Peyer's patch (tissue), 4 donors: ENCODE results near the gene KIRREL3.

Experiments used
- POLR2A ChIP-seq, 2 donors: fragments of 450-650 bp; IDR thresholded peaks; one replicate each; pipeline ENCODE4 v1.5.1; 2017; ENCODE audit warnings: antibody characterized with exemption in 2 of 2, mild to moderate bottlenecking in 2 of 2, moderate library complexity in 2 of 2
- TF ChIP-seq, protein P1 (sequence below), 6 experiments: fragments of 450-650 bp in 4 of 6; fragments of 200-600 bp in 2 of 6; sonication (generic) in 1 of 6; IDR thresholded peaks; one replicate each; pipeline ENCODE4 v1.5.1; 2017 to 2019; ENCODE audit warnings: antibody characterized with exemption in 6 of 6, mild to moderate bottlenecking in 3 of 6, moderate library complexity in 1 of 6

DNA sequence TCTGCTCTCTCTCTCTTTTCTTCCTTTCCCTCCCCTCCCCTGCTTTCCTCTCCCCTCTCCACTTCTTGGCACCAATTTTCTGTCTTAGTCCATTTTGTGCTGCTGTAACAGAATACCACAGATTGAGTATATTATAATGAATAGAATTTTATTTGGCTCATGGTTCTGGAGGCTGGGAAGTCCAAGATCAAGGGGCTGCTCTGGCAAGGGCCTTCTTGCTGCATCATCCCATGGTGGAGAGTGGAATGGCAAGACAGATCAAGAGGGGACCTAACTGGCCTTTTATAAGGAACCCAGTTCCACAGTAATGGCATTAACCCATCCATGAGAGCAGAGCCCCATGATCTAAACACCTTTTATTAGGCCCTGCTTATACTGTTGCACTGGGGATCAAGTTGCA is 600.6 kb downstream of the KIRREL3 start:
- TF ChIP-seq, protein P1, sequence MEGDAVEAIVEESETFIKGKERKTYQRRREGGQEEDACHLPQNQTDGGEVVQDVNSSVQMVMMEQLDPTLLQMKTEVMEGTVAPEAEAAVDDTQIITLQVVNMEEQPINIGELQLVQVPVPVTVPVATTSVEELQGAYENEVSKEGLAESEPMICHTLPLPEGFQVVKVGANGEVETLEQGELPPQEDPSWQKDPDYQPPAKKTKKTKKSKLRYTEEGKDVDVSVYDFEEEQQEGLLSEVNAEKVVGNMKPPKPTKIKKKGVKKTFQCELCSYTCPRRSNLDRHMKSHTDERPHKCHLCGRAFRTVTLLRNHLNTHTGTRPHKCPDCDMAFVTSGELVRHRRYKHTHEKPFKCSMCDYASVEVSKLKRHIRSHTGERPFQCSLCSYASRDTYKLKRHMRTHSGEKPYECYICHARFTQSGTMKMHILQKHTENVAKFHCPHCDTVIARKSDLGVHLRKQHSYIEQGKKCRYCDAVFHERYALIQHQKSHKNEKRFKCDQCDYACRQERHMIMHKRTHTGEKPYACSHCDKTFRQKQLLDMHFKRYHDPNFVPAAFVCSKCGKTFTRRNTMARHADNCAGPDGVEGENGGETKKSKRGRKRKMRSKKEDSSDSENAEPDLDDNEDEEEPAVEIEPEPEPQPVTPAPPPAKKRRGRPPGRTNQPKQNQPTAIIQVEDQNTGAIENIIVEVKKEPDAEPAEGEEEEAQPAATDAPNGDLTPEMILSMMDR (IDR thresholded peaks at IDR 0.05) = no peak
- no peak for TF ChIP-seq POLR2A (IDR thresholded peaks at IDR 0.05)
